ENCODE results near the gene STAB2. TPM values are rescaled to one million over a fixed set of nuclear protein-coding genes. Genes with fewer than 3 reads are reported as not detected.

STAB2 gene
- total and polyA plus RNA-seq, 2 donors (not counting 1 experiment from before 2014, with no cell fraction given), result not detected

DNA sequence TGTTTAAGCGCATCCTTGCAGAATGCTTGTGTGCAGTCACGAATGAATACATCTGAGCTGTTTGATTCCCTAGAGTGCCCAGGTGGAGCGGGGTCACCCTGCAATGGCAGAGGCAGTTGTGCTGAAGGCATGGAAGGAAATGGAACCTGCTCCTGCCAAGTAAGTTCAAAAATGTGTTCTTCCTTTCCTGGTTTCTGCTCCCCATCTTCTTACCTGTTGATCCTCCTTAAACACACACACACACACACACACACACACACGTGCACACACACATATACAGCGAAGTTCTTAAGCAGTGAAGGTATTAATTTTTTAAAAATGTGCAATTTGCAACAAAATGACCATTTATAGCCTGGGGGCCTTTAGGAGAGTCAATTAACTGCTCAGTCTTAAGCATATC, 33.3 kb downstream of the STAB2 start:
- intact Hi-C loops (cut with micrococcal nuclease), result no loop called here
- no peak for DNase-seq
- Histone ChIP-seq H3K27me3 (replicated peaks in 1 of 4; ENCODE audit: control extremely low read depth in 1 of 4, control insufficient read depth in 3 of 4, insufficient read depth in 4 of 4, low read length in 3 of 4) (no peaks in the 10 kb centered on the region), H3K36me3 (replicated peaks in 1 of 2; ENCODE audit: control extremely low read depth in 1 of 2, control insufficient read depth in 1 of 2, extremely low read depth in 1 of 2, insufficient read depth in 2 of 2, low read length in 1 of 2) (no peaks in the 10 kb centered on the region), H3K9me3 (ENCODE audit: control extremely low read depth in 1 of 3, control insufficient read depth in 2 of 3, insufficient read depth in 1 of 3, low read length in 2 of 3) (no peaks in the 10 kb centered on the region), H2AFZ (ENCODE audit: insufficient read depth, low read depth, low read length, poor library complexity, severe bottlenecking) (no peak overlapping the region), H3K4me2 (replicated peaks; ENCODE audit: low read depth, low read length, poor library complexity, severe bottlenecking) (no peak overlapping the region), H3K27ac (ENCODE audit: low read length in 2 of 2) (no peak overlapping the region), H4K20me1 (ENCODE audit: control insufficient read depth, insufficient read depth, low read length, poor library complexity, severe bottlenecking) (no peaks in the 10 kb centered on the region), H3K9ac (ENCODE audit: low read length) (no peak overlapping the region), H3K4me3 (ENCODE audit: control extremely low read depth in 1 of 5, extremely low read depth in 1 of 5, insufficient read depth in 1 of 5, low read depth in 2 of 5, low read length in 4 of 5) (no peak overlapping the region), H3K4me1 (ENCODE audit: control insufficient read depth in 2 of 2, insufficient read depth in 2 of 2, low read length in 2 of 2) (no peaks in the 10 kb centered on the region), H3K79me2 (ENCODE audit: control insufficient read depth, insufficient read depth, low read length) (no peaks in the 10 kb centered on the region)
- CTCF ChIA-PET, result no interaction called here
- WGBS (ENCODE audit: insufficient coverage), result 92% methylated on average over 2 of the region's 5 CpGs
- no peaks in the 10 kb centered on the region for H3K4me1 Mint-ChIP-seq
- H3K9me3 Mint-ChIP-seq (ENCODE audit: insufficient read depth), result no peaks in the 10 kb centered on the region
- ATAC-seq (ENCODE audit: low read depth), result no peak
- TF ChIP-seq EZH2 (IDR thresholded peaks at IDR 0.05; ENCODE audit: borderline replicate concordance, insufficient read depth, low read depth, low read length, poor library complexity, severe bottlenecking) (no peak), CTCF (IDR thresholded peaks at IDR 0.05) (no peak)
- POLR2A ChIA-PET, result no interaction called here
- peaks cover 28% of the 10 kb centered on the region for H3K27me3 Mint-ChIP-seq
- no peak overlapping the region for H3K4me3 Mint-ChIP-seq
- no peak overlapping the region for H3K27ac Mint-ChIP-seq

DNA sequence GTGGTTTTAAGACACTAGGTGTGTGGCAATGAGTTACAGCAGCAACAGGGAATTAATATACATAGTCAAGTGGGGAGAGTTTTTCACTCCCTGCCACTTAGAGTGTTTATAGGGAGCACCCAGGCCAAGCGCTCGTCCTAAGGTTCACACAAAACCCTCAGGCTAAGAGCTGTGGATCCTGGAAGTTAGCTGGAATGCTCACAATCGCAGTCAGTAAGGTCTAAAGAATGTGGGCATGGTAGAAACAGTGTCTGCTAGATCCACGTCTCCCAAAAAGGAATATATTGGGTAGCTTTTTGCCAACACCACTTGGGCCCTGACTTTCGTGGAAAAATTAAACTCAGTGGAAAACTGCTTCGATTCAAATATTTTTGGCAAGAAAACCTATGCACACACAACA, 36.6 kb downstream of the STAB2 start:
- Histone ChIP-seq H3K4me3 (ENCODE audit: control extremely low read depth in 1 of 5, extremely low read depth in 1 of 5, insufficient read depth in 1 of 5, low read depth in 2 of 5, low read length in 4 of 5) (no peak overlapping the region), H3K36me3 (replicated peaks in 1 of 2; ENCODE audit: control extremely low read depth in 1 of 2, control insufficient read depth in 1 of 2, extremely low read depth in 1 of 2, insufficient read depth in 2 of 2, low read length in 1 of 2) (no peaks in the 10 kb centered on the region), H2AFZ (ENCODE audit: insufficient read depth, low read depth, low read length, poor library complexity, severe bottlenecking) (no peak overlapping the region), H3K27ac (ENCODE audit: low read length in 2 of 2) (no peak overlapping the region), H3K27me3 (replicated peaks in 1 of 4; ENCODE audit: control extremely low read depth in 1 of 4, control insufficient read depth in 3 of 4, insufficient read depth in 4 of 4, low read length in 3 of 4) (peaks cover 0 to 4% (median 0%) of the 10 kb centered on the region in 4 experiments), H4K20me1 (ENCODE audit: control insufficient read depth, insufficient read depth, low read length, poor library complexity, severe bottlenecking) (no peaks in the 10 kb centered on the region), H3K4me1 (ENCODE audit: control insufficient read depth in 2 of 2, insufficient read depth in 2 of 2, low read length in 2 of 2) (no peaks in the 10 kb centered on the region), H3K9ac (ENCODE audit: low read length) (no peak overlapping the region), H3K9me3 (ENCODE audit: control extremely low read depth in 1 of 3, control insufficient read depth in 2 of 3, insufficient read depth in 1 of 3, low read length in 2 of 3) (peaks cover 0 to 3% (median 0%) of the 10 kb centered on the region in 3 donors), H3K79me2 (ENCODE audit: control insufficient read depth, insufficient read depth, low read length) (no peaks in the 10 kb centered on the region), H3K4me2 (replicated peaks; ENCODE audit: low read depth, low read length, poor library complexity, severe bottlenecking) (no peak overlapping the region)
- H3K4me1 Mint-ChIP-seq, result no peaks in the 10 kb centered on the region
- peaks cover 8% of the 10 kb centered on the region for H3K27me3 Mint-ChIP-seq
- no peaks in the 10 kb centered on the region for H3K9me3 Mint-ChIP-seq (ENCODE audit: insufficient read depth)
- DNase-seq (no peak), ATAC-seq (ENCODE audit: low read depth) (no peak)
- 82% methylated on average over 5 of the region's 6 CpGs for WGBS (ENCODE audit: insufficient coverage)
- no peak for TF ChIP-seq CTCF (IDR thresholded peaks at IDR 0.05)
- no peak for TF ChIP-seq EZH2 (IDR thresholded peaks at IDR 0.05; ENCODE audit: borderline replicate concordance, insufficient read depth, low read depth, low read length, poor library complexity, severe bottlenecking)
- intact Hi-C loops (cut with micrococcal nuclease), result no loop called here
- ChIA-PET CTCF (no interaction called here), POLR2A (no interaction called here)
- no peak overlapping the region for H3K4me3 Mint-ChIP-seq
- H3K27ac Mint-ChIP-seq, result no peak overlapping the region
